Skin of body (tissue), 2 donors: ENCODE data around the gene ONECUT3. TPM values are rescaled to one million over a fixed set of nuclear protein-coding genes. Genes with fewer than 3 reads are reported as not detected.
"Not testable (repeated sequence)": the region's sequence is repeated elsewhere in the genome, so short reads cannot be mapped to it uniquely, and the experiment has no call there.

Source experiments
- DNase-seq: peaks from one replicate; lab custom pipeline; 2025; lab: John Stamatoyannopoulos, UW
- total RNA-seq: library from RNA; depleted of rRNA; stranded (reverse); fragments of >200 nt; gene quantifications from one replicate; pipeline ENCODE4 v1.2.3, GENCODE V29; 2014

ONECUT3 gene
- total RNA-seq, 1 donor from 2014 or later: not detected

DNA sequence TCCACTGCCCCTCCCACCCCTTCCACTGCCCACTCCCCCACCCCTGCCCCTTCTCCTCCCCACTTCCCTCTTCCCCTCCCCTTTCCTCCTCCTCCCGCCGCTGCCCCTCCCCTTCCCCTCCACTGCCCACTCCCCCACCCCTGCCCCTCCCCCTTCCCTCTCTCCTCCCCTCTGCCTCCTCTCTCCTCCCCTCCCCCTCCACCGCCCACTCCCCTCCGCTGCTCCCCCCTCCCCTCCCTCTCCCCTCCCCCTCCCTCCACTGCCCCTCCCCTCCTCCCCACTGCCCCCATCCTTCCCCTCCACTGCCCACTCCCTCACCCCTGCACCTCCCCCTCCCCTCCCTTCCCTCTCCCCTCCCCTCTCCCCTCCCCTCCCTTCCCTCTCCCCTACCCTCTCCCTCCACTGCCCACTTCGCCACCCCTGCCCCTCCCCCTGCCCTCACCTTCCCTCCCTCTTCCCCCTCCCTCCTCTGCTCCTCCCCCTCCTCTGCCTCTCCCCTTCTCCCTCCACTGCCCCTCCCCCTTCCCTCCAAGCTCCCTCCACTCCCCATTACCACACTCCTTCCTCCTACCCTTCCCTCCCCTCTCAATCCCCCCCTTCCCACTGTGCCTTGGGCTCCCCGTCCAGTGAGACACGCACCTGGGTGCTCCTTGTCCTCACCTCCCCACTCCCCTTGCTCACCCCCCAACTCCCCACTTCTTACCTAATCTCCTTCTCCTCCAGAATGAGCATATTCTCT, 36.9 kb downstream of the ONECUT3 start:
- DNase-seq: no peak

DNA sequence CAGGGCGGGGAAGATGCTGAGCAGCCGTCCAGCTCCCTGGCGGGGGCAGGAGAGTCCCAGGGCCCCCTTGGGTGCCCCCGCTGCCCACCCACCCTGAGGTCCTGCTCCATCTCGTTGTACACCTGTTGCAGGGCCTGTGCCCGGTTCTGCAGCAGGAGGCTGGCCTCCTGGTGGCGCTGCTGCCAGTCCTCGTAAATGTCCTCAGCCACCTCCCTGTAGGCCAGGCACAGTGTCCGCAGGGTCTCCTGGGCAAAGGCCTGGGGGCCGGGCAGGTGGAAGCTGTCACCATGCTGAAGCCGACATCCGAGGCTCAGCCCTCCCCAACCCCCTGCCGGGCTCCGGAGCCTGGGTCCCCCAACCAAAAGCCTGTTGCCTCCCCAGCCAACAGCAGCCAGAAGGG, 38.6 kb downstream of the ONECUT3 start:
- DNase-seq: no peak

DNA sequence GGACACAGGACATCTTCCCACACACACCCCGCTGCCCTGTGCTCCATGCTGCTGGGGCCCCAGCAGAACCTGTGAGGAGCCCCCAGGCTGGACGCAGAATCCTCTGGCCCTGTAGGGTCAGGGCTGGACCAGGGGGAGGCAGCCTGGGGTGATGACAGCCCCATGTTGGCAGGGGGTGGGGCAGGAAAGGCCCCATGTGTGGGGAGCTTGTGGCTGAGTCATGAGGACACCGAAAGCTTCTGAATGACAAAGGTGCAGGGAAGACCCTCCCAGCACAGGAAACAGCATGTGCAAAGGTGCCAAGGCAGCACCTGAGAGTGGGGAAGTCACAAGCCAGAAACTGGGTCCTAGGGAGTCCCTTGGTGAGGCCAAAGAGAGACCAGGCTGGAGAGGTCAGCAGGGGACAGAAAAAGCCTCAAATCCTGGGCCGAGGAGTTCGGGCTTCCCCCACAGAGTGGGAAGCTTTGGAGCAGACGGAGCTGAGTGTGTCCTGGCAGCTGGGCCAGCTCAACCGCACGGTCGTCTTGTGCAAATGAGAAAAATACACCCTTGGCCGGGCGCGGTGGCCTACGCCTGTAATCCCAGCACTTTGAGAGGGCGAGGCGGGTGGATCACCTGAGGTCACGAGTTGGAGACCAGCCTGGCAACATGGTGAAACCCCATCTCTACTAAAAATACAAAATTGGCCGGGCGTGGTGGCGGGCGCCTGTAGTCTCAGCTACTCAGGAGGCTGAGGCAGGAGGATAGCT, 41.3 kb downstream of the ONECUT3 start:
- no peak for DNase-seq

DNA sequence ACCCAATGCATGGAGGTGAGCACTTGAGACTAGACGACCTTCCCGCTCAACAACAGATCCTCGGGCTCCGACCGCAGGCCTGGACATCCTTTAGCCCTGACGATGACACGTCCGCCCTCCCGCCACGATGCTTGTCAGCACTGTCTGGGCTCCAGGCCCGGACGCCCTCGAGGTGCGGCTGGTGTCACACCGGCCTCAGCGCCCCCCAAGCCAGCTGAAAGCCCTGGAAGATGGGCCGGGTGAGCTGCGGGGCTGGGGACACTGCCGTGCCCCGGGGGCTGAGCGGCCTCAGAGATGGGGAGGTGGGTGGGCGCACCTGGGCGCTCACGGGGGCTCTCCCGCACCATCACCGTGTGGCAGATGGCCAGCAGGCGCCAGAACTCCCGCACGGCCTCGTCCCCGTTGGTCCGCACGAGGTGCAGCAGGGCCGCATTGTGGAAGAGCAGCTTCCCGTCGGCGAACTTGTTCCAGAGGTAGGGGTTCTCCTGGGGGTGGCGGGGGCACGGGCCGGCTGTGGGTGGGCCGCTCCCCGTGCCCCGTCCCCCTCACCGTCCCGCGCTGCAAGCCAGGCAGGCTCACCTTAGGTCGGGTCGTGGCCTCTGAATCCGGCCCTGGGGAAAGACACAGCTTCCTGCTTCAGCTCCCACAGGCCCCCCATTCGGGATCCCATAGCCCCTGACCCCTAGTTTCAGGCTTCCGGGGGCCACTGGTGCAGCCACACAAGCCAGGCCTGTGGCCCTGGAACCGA, 43.3 kb downstream of the ONECUT3 start:
- DNase-seq: no peak

DNA sequence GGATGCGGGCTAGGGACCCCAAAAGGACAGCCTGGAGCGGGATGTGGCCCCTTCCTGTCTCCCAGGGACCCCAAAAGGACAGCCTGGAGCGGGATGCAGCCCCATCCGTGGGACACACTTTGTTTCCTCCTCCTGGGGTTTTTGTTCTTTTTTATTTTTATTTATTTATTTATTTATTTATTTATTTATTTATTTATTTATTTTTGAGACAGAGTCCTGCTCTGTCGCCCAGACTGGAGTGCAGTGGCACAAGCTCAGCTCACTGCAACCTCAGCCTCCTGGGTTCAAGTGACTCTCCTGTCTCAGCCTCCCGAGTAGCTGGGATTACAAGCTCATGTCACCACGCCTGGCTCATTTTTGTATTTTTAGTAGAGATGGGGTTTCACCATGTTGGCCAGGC, 44.0 kb downstream of the ONECUT3 start:
- not testable (repeated sequence) for DNase-seq

DNA sequence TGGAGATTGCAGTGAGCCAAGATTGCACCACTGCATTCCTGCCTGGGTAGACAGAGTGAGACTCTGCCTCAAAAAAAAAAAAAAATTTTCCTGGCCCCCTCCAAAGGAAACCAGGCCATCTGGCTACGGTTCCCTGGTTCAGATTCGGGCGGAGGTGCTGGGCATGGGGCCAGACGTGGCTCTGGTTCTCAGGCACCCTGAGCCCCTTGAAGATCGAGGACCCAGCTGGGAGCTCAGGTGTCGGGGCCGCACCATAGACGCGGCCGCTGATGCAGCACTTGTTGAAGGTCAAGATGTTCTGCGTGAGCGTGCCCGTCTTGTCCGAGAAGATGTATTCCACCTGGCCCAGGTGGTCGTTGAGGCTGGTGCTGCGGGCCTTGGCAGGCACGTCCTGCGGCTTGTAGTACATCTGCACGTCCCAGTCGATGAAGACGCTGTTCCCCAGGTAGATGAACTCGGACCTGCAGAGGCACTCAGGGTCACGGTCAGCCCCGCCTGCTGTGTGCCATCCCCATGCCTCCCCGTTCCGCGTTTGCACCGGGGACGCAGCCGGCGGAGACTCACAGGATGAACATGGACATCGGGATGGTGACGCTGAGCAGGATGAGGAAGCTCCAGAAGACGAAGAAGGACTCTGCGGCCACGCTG, 46.5 kb downstream of the ONECUT3 start:
- DNase-seq: no peak

DNA sequence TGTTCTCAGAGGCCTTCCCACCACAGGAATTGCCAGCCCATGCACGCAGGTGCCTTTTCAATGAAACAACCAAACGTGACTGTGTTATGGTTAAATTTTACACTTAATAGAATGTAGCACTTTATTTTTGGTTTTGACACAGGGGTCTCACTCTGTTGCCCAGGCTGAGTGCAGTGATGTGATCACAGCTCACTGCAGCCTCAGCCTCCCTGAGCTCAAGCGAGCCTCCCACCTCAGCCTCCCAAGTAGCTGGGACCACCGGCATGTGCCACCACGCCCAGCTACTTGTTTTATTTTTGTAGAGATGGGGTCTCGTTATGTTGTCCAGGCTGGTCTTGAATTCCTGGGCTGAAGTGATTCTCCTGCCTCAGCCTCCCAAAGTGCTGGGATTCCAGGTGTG, 51.6 kb downstream of the ONECUT3 start:
- DNase-seq: no peak

DNA sequence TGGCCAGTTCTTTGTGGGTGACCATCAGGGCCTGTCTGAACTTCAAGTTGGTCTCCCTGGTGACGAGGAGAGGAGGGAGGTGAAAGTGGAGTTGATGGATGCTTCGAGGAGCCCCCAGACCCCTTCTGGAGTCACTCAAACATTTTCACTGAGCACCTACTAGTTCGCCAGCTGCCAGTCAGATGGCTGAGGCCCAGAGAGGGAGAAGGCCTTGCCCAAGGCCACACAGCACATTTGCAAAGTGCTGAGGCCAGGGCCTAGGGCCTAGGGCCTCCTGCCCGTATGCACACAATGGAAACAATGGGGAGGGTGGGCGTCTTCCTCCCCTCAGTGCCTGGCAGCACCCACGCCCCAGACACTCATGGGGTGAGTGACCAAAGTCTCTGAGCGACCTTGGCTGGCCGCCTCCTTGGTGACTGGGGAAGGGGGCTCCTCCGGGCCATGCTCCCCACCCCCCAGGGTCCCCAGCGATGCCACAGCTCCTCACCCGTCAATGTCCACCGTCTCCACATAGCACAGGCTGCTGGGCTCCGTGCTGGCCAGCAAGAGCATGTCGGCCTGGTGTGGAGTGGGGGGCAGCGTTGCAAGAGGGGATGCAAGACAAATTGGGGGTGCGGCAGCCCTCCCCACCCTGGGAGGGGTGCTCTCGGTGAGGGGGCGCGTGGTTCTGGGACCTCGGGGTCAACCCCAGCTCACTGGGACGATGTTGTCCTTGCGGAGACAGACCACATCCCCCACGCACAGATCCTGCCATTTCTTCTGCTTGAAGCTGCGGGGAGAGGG, 52.3 kb downstream of the ONECUT3 start:
- no peak for DNase-seq

DNA sequence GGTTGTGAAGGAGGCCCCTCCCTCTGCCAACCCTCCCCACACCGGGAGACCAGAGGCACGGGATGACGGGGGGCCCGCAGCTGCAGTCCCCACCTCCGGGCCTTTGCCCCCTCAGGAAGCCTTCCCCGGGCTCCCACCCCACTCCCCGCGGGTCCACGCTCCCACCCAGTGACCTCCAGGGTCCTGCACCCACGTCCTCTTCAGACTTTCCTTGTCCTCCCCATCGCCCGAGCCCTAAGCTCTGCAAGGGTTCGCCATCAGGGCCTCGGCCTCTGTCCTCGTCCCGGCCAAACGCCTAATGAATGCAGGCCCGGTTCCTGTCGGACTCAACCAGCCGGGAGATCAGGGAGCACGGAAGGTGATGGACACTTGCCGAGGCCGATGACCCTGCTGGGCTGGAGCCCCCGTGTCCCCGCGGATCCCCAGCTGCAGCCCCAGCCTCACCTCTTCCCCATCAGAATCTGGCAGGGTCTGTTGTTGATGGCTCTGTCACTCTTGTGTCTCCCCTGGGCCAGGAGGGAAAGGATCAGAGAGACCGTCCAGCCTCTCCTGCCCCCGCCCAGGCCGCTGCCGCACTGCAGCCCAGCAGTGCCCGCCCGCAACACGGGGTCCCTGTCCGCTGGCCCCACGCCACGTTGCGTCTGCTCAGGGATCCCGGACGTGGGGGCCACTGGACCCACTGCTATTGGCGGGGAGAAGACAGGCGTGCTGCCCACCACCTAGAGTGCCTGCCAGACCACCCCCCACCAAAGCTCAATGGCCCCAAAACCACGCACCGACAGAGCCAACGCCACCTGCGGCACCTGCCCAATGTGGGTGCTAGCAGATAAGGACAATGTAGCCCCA, 53.1 kb downstream of the ONECUT3 start:
- DNase-seq: no peak

DNA sequence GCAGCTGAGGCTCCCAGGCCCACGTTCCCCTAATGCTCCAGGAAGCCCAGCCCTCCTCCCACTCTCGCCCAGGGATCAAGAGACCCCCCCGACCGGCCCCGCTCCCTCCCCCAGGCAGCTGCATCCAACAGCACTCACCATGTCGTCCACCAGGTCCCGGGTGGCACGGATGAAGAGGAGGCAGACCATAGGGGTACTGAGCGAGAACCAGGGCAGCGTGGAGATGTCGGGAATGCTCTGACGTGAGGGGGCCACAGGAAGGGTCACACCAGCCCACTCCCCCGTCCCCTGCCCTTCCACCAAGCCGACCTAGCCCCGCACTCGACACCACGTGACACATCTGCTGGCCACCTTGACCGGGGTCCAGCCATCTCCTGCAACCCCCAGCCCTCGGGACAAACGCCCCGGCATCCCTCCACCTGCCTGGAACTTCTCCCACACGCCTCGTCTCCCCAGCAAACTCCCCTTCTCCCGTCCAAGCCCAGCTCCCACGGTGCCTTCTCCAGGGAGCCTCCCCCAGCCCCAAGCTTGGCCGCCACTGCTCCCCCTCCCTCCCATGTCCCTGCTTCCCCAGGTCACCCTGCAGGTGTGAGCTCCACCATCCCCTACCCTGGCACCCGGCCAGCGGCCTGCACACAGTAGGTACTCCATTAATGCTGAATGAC, 53.9 kb downstream of the ONECUT3 start:
- DNase-seq: no peak

DNA sequence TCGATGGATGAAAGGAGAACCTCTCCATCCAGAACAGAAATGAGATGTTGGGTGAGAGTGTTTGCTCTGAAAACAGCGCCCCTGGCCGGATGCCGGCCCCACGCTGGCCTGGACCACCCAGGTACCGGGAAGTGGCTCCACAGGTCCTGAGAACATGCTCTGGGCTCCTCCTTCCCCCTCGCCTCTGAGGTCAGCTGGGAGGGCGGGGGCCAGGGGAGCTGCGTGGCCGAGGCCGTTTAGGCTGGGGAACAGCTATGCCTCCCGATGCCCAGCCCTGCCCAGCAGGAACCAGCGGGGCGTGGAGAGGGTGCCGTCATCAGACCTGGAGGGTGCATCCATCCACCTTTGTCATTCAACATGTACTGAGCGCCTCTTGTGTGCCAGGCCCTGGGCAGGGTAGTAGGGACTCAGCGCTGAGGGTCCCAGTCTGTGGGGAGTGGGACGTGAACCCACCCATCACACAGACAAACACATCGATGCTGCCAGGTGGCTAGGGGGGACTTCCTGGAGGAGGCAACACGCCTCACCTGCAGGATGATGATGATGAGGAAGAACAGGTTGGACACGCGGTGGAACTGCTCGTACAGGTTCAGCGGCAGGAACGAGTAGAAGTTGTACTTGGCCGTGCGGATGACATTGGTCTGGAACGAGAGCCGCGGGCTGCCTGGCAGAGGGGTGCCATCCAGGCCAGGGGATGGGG, 54.5 kb downstream of the ONECUT3 start:
- DNase-seq: no peak

DNA sequence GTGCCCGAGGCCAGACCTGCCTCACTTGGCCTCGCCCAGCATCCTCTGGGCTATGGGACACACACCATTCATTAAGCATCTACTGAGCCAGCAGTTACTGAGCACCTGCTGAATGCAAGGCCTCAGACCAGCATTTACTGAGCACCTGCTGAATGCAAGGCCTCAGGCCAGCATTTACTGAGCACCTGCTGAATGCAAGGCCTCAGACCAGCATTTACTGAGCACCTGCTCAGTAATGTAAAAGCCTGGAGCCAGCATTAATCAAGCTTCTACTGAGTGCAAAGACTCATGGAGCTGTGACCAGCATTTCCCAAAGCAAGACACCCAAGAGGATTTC, 55.1 kb downstream of the ONECUT3 start:
- no peak for DNase-seq

DNA sequence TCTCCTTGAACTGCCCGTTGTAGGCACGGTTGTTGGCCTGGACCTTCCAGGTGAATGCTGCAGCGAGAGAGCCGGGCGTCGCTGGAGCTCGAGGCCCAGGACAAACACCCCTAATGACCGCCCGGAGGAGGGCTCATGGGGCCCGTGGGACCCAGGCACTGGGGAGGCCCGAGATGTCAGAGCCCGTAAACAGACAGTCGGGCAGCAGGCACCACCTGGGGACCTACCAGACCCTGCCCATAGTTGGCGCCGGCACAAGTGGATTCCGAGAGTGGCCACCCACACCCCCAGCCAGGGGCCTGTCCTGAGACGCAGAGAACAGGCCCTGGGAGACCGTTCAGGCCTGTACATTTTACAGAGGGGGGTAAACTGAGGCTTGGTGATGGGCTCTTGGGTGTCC, 56.4 kb downstream of the ONECUT3 start:
- no peak for DNase-seq

DNA sequence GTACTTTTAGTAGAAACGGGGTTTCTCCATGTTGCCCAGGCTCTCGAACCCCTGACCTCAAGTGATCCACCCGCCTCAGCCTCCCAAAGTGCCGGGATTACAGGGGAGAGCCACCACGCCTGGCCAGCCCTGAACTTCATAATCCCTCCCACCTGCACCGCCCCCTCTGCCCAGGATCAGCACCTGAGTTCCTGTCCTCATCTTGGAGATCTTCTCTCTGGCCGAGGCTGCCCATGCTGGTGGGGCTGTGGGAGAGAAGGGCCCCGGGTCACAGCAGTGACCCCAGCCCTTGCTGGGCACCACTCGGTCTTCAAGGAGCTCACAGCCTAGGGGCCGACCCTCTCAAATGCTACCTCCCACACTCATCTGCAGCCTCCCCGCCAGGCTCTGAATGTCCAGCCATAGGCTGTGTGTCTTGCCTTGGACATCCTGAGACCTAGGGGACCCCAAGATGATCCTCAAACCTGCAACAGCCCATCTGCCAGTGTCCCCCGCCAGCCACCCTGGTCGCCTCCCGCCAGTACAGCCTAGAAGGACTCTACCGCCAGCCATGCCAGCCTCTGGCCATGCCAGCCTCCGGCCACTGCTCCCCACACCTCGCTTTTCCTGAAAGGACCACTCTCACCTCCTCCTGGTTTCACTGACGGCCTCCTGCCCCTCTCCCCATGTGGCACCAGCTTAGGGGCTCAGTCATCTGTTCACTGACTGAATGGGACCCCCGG, 57.3 kb downstream of the ONECUT3 start:
- DNase-seq: no peak

DNA sequence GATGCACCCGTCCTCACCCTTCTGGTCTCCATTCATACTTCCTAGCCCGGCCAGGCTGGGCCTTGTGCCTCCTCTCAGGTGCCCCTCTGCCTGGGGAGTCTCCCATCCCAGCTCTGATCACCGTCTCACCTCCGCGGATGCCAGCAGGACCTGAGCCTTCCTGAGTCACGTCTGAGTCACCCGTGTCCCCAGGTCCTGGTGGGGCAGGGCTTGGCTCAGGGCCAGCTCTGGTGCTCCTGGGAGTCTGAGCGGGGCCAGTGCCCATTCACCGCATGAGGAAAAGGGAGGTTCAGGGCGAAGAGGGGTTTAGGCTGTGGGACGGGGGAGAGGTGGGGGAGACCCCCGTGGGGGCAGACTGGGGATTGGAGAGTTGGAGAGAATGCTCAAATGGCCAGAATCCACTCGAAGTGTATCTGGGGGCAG, 58.2 kb downstream of the ONECUT3 start:
- DNase-seq: no peak

DNA sequence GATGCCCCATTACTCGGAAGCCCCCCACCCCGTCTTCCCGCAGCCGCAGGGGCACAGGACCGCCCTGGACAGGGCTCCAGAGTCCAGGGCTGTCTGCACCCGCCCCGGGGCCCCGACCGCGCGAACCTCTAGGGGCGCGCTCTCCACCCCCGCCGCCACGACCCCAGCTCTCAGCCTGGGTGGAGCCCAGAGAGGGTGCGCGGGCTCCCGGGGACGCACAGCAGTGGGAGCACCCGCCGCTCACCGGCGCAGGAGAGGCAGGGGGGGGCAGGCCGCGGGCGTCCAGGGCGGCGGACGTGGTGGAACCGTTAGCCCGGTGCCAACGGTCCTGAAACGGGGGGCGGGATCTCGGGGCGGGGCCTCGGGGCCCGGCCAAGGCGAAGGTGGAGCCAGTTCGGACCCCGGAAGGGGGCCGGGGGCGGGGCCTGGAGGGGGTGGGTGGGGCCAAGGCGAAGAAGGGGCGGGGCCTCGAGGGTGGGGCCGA, 58.7 kb downstream of the ONECUT3 start, which contains the start of gene ATP8B3:
ATP8B3 (minus strand) TSS at position 335 of the 484 bp plus-strand sequence. CDS start 540 bp downstream, outside the sequence.
- no peak for DNase-seq

DNA sequence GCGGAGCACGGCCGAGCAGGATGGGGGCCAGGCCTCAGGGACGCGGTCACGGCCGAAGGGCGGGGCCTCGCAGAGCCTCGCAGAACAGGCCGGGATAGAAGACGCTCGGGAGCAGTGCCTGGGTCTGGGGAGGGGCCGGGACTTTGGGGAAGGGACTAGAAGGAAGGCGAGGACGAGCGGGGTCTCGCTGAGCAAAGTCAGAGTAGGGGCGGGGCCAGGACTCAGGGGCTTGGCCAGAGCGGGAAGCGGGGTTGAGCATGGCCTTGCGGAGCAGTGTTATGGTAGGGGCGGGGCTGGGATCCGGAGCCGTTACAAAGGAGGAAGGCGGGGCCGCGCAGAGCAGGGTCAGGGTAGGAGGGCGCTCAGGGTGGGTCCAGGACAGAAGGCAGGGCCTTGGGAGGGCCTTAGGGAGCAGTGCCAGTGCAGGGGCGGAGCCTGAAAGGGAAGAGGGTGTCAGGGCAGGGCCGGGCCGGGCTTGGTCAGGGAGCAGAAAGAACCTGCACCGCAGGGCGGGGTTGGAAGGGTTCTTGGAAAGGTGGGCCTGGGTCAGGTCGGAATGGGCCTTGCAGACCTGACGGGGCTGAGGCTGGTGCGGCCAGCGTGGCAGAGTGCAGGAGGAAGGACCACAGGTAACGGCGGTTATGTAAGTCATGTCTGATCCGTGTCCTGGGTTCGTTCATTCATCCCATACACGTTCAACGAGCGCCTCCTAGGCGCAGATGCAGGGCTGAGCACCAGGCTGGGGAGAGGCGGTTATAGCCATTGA, 59.3 kb downstream of the ONECUT3 start:
- DNase-seq: peak; percentile 71
